SK-N-MC (cell line): ENCODE measurements around the gene TRIM5.

Experiments
- DNase-seq: peaks from one replicate; pipeline ENCODE4 v3.0.0-alpha.2; 2011; ENCODE audit warnings: low read depth, low spot score
- H3K27ac ChIP-seq: fragments of 200-600 bp; sonication (generic); 2 replicates; pipeline ENCODE4 v1.5.1; 2016; ENCODE audit warnings: mixed run types
- H3K36me3 ChIP-seq: fragments of 200-600 bp; sonication (generic); 2 replicates; pipeline ENCODE4 v1.6.1; 2017; ENCODE audit warnings: antibody characterized with exemption, low read length, mixed read lengths; ENCODE audit not compliant: insufficient read depth
- H3K4me3 ChIP-seq: fragments of 200-600 bp; sonication (generic); 2 replicates; pipeline ENCODE4 v1.5.1; 2016
- H3K9ac ChIP-seq: fragments of 200-600 bp; sonication (generic); 2 replicates; pipeline ENCODE4 v1.8.0; 2017; ENCODE audit warnings: mixed run types, mixed read lengths; ENCODE audit not compliant: insufficient read length
- H3K9me3 ChIP-seq: fragments of 200-600 bp; sonication (generic); 2 replicates; pipeline ENCODE4 v1.6.1; 2017; ENCODE audit warnings: low read depth, mild to moderate bottlenecking, antibody characterized with exemption, low read length, moderate library complexity, mixed read lengths
- EZH2 ChIP-seq: fragments of 200-600 bp; sonication (generic); IDR thresholded peaks from one replicate; pipeline ENCODE4 v1.6.1; 2017; ENCODE audit warnings: antibody characterized with exemption
- FOXP2 ChIP-seq: optimal IDR thresholded peaks from 2 replicates; pipeline ENCODE3; 2011; ENCODE audit warnings: mild to moderate bottlenecking, moderate library complexity; ENCODE audit not compliant: insufficient read depth; ENCODE audit errors: extremely low read length, control extremely low read depth
- POLR2AphosphoS5 ChIP-seq: IDR thresholded peaks from 2 replicates; pipeline ENCODE4 v1.6.1; 2012; ENCODE audit warnings: mild to moderate bottlenecking, low read depth, low read length, borderline replicate concordance

The TRIM5 gene

GRCh38 chr11:5643585-5643984 is 41.3 kb downstream of the TRIM5 start:
- Histone ChIP-seq H3K9me3 (no peaks in the 10 kb centered on the region), H3K4me3 (no peak overlapping the region), H3K27ac (no peak overlapping the region), H3K9ac (no peak overlapping the region), H3K36me3 (no peaks in the 10 kb centered on the region)
- no peak for DNase-seq
- no peak for TF ChIP-seq POLR2AphosphoS5
- TF ChIP-seq FOXP2 = no peak

GRCh38 chr11:5639953-5640352 is 44.9 kb downstream of the TRIM5 start:
- no peak for DNase-seq
- H3K9ac ChIP-seq = no peak overlapping the region
- no peak for TF ChIP-seq EZH2
- TF ChIP-seq FOXP2 = no peak
- TF ChIP-seq POLR2AphosphoS5 = no peak
- H3K36me3 ChIP-seq = no peaks in the 10 kb centered on the region
- H3K4me3 ChIP-seq = no peak overlapping the region
- H3K9me3 ChIP-seq = no peaks in the 10 kb centered on the region
- no peak overlapping the region for H3K27ac ChIP-seq

GRCh38 chr11:5631969-5632635 is 52.8 kb downstream of the TRIM5 start:
- no peaks in the 10 kb centered on the region for H3K36me3 ChIP-seq
- TF ChIP-seq FOXP2 = no peak
- no peak for TF ChIP-seq EZH2
- TF ChIP-seq POLR2AphosphoS5 = no peak
- no peak overlapping the region for H3K4me3 ChIP-seq
- DNase-seq = no peak
- H3K27ac ChIP-seq = no peak overlapping the region
- H3K9me3 ChIP-seq = no peaks in the 10 kb centered on the region
- H3K9ac ChIP-seq = no peak overlapping the region

GRCh38 chr11:5631417-5631816 is 53.5 kb downstream of the TRIM5 start:
- H3K9me3 ChIP-seq = no peaks in the 10 kb centered on the region
- H3K4me3 ChIP-seq = no peak overlapping the region
- no peak for DNase-seq
- no peak overlapping the region for H3K27ac ChIP-seq
- TF ChIP-seq FOXP2 = no peak
- no peak for TF ChIP-seq POLR2AphosphoS5
- TF ChIP-seq EZH2 = no peak
- no peak overlapping the region for H3K9ac ChIP-seq
- no peaks in the 10 kb centered on the region for H3K36me3 ChIP-seq

DNA sequence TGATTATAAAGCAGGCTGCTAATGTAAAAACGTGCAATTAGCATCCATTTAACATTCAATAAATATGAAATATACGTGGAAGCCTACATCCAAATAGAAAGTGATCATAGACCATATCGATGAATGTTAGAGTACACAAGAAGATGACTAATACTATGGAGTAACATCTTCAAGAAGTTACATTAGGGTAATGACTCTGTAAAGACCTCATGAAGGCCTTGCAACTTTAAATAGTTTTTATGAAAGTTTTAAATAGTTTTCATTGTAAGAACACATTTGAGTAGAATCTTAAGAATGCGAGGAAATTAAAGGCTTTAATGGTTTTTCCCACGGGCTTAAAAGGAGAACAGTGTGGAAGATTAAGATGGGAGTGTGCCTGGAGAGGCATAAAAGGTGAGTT is 58.7 kb downstream of the TRIM5 start:
- H3K27ac ChIP-seq = no peak overlapping the region
- no peak overlapping the region for H3K9ac ChIP-seq

DNA sequence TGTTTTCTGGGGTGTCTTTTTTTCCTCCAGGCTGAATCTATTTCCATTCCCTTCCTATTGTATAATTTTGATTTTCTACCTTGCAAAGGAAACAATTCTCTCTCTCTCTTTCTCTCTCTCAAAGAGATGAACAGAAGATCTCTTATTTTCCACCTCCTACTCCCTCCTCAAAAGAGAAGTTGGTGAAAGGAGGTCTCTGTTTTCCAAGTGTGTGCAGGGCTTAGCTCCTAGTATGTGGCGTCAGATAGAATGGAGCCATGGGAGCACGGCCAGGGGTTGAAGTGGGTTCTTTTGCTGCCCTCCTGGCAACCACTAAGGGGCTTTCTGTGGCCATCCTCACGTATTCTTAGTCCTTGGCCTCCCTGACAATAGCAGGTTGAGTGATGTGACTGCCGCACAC is 59.6 kb downstream of the TRIM5 start:
- TF ChIP-seq POLR2AphosphoS5 (no peak), FOXP2 (no peak), EZH2 (no peak)
- H3K27ac ChIP-seq = no peak overlapping the region
- H3K4me3 ChIP-seq = no peak overlapping the region; the same call in 1 of the 2 replicates
- H3K9ac ChIP-seq = no peak overlapping the region
- no peak for DNase-seq
- H3K36me3 ChIP-seq = no peaks in the 10 kb centered on the region
- H3K9me3 ChIP-seq = no peaks in the 10 kb centered on the region

More for the DNA sequence above, 58.7 kb downstream of the TRIM5 start:
- no peak for TF ChIP-seq EZH2
- no peak for TF ChIP-seq FOXP2
- no peak for TF ChIP-seq POLR2AphosphoS5
- Histone ChIP-seq H3K9me3 (no peaks in the 10 kb centered on the region), H3K36me3 (no peaks in the 10 kb centered on the region), H3K4me3 (no peak overlapping the region)
- DNase-seq = no peak

DNA sequence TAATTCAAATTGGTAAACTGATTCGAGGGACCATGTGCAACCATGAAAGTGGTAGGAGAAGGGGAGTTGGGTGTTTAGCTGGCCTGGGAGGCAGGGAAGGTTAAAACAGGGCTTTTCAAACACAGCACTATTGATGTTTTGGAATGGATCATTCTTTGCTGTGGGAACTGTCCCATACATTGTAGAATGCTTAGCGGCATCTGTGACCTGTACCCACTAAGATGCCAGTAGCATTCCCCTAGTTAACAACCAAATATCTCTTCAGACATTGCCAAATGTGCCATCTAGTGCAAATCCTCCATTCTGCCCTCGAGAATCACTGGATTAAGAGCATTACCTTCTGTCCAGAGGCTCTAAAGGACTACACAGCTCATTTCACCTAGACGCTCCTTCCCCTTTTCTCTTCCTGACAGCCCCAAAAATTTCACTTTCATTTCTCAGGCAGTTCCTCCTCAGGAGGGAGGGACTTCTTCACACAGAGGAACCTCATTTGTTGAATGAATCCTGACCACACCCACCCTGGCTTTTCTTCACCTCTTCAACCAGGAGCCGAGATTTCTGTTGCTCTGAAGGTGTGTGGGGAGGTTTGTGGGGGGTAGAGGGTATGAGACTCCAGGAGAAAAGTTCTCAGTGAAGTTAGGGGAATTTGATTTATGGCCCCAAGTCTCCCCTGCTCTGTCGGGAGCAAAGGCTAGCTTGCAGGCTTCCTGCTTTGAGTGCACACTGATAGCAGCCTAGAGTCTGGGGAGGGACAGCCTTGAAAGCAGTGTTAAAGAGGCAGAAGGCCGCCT is 60.2 kb downstream of the TRIM5 start, which contains the start of gene TRIM34:
Gene TRIM34 (plus strand): TSS at position 513 of the 791 bp plus-strand sequence. CDS start 7,331 bp downstream, outside the sequence.
- no peak for TF ChIP-seq POLR2AphosphoS5
- no peak for TF ChIP-seq EZH2
- peak within 1 kb of the TSS; percentile 68 for H3K4me3 ChIP-seq
- no peak within 1 kb of the TSS for H3K27ac ChIP-seq
- no peaks in the 10 kb centered on the region for H3K36me3 ChIP-seq
- peak within 1 kb of the TSS; percentile 25 for H3K9ac ChIP-seq
- H3K9me3 ChIP-seq = no peaks in the 10 kb centered on the region
- no peak for DNase-seq

DNA sequence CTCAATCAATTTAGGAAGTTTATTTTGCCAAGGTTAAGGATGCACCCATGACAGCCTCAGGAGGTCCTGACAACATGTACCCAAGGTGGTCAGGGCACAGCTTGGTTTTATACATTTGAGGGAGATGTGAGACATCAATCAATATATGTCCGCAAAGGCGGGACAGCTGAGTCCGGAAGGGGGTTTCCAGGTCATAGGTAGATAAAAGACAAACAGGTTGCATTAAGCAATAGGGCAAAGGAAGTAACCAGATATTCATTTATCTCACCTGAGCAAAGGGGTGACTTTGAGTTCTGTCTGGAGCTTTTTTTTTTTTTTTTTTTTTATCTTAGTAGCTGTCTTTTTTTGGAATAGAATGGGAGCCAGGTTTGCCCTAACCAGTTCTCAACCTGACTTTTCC is 62.1 kb downstream of the TRIM5 start:
- Histone ChIP-seq H3K9ac (no peak overlapping the region), H3K4me3 (no peak overlapping the region), H3K36me3 (no peaks in the 10 kb centered on the region), H3K9me3 (no peaks in the 10 kb centered on the region), H3K27ac (no peak overlapping the region)
- no peak for TF ChIP-seq POLR2AphosphoS5
- no peak for TF ChIP-seq FOXP2
- TF ChIP-seq EZH2 = no peak
- no peak for DNase-seq
